Measurements from ENCODE around the gene C13orf46.
"Not testable (repeated sequence)": the region's sequence is repeated elsewhere in the genome, so short reads cannot be mapped to it uniquely, and the experiment has no call there.

Gene C13orf46

GRCh38 chr13:113991676-113992179 is 17.9 kb upstream of the C13orf46 start:
- no peak for DNase-seq (ENCODE audit: low spot score)

- no peak for DNase-seq (ENCODE audit: low spot score)
These were observed 17.4 kb upstream of the C13orf46 start for GRCh38 chr13:113991191-113991669.

- DNase-seq (ENCODE audit: low spot score), result no peak
These were observed 16.5 kb upstream of the C13orf46 start for GRCh38 chr13:113990321-113990837.

- no peak for DNase-seq (ENCODE audit: low spot score)
These were observed 15.9 kb upstream of the C13orf46 start for GRCh38 chr13:113989585-113990300.

GRCh38 chr13:113988859-113989258 is 15.0 kb upstream of the C13orf46 start:
- DNase-seq (ENCODE audit: low spot score), result not testable (repeated sequence)

- no peak for DNase-seq (ENCODE audit: low spot score)
These were observed 8.4 kb upstream of the C13orf46 start for GRCh38 chr13:113982296-113982661.

GRCh38 chr13:113981611-113982295 is 7.9 kb upstream of the C13orf46 start:
- DNase-seq (ENCODE audit: low spot score), result no peak

GRCh38 chr13:113981194-113981605 is 7.3 kb upstream of the C13orf46 start:
- DNase-seq (ENCODE audit: low spot score), result no peak

- no peak for DNase-seq (ENCODE audit: low spot score)
These were observed 6.7 kb upstream of the C13orf46 start for GRCh38 chr13:113980489-113981064.

- DNase-seq (ENCODE audit: low spot score), result no peak
These were observed 6.1 kb upstream of the C13orf46 start for GRCh38 chr13:113979791-113980471.

GRCh38 chr13:113978741-113979481 is 5.0 kb upstream of the C13orf46 start:
- DNase-seq (ENCODE audit: low spot score), result no peak

GRCh38 chr13:113977976-113978375 is 4.1 kb upstream of the C13orf46 start:
- no peak for DNase-seq (ENCODE audit: low spot score)

GRCh38 chr13:113976711-113977684 is 3.1 kb upstream of the C13orf46 start:
- no peak for DNase-seq (ENCODE audit: low spot score)

GRCh38 chr13:113975416-113975815 is 1.5 kb upstream of the C13orf46 start:
- no peak for DNase-seq (ENCODE audit: low spot score)

- DNase-seq (ENCODE audit: low spot score), result no peak
These were observed 717 bp upstream of the C13orf46 start for GRCh38 chr13:113974304-113975281.

GRCh38 chr13:113972451-113973217 is 1.2 kb downstream of the C13orf46 start:
- no peak for DNase-seq (ENCODE audit: low spot score)

GRCh38 chr13:113971471-113972231 is 2.2 kb downstream of the C13orf46 start:
- DNase-seq (ENCODE audit: low spot score), result no peak
